Activated CD8-positive, alpha-beta memory T cell treated with anti-CD3 and anti-CD28 coated beads, Interleukin-2, amount 10 ng/mL, durations not matched to agents 7 days and 5 days (primary cell): Measurements from ENCODE around the gene CYB561D2. TPM values are rescaled to one million over a fixed set of nuclear protein-coding genes. Genes with fewer than 3 reads are reported as not detected.

Source experiments
- ATAC-seq: fragments of 150-1000 bp; cut with Tn5 transposase; one replicate; pipeline ENCODE4 v1.10.0; 2021; ENCODE audit warnings: moderate library complexity
- CTCF ChIA-PET: fragments of 350-600 bp; sonication (Branson Sonifier 250); formaldehyde crosslinking; loops from one replicate; lab custom pipeline; 2021; ENCODE audit warnings: antibody characterized with exemption; lab: Charles Lee
- DNase-seq: peaks from one replicate; pipeline ENCODE4 v3.0.0-alpha.2; 2020
- H3K27ac Mint-ChIP-seq: one replicate; pipeline ENCODE4 v1.8.0; 2021; ENCODE audit warnings: mild to moderate bottlenecking, mixed read lengths
- H3K27me3 Mint-ChIP-seq: one replicate; pipeline ENCODE4 v1.8.0; 2021; ENCODE audit warnings: mixed read lengths
- H3K36me3 Mint-ChIP-seq: one replicate; pipeline ENCODE4 v1.8.0; 2021; ENCODE audit warnings: mild to moderate bottlenecking, mixed read lengths
- H3K4me1 Mint-ChIP-seq: one replicate; pipeline ENCODE4 v1.8.0; 2021; ENCODE audit warnings: mixed read lengths
- H3K4me3 Mint-ChIP-seq: one replicate; pipeline ENCODE4 v1.8.0; 2021; ENCODE audit warnings: mild to moderate bottlenecking, moderate library complexity, mixed read lengths
- H3K9me3 Mint-ChIP-seq: one replicate; pipeline ENCODE4 v1.8.0; 2022; ENCODE audit warnings: low read depth, mixed read lengths
- total RNA-seq, 2 experiments: library from RNA; stranded (reverse); gene quantifications; one replicate each; pipeline ENCODE4 v1.2.3, GENCODE V29; 2021

CYB561D2 gene
- total RNA-seq, 2 experiments from 2014 or later, result 35.1 to 37.7 TPM

- Mint-ChIP-seq H3K27ac (peak overlapping the region; percentile 79), H3K4me1 (peaks cover 4% of the 10 kb centered on the region), H3K36me3 (no peaks in the 10 kb centered on the region), H3K9me3 (no peaks in the 10 kb centered on the region), H3K4me3 (peak overlapping the region; percentile 75), H3K27me3 (no peaks in the 10 kb centered on the region)
- CTCF ChIA-PET, result interaction anchor here (0.9 to 1.3 kb wide), 5 partner anchors 18 to 100 kb away, joined by 3 to 4 read pairs (median 4); partner anchors contain the start of gene ZMYND10
- peak; percentile 97 for DNase-seq
- peak; percentile 99 for ATAC-seq
Measured at GRCh38 chr3:50365080-50365841, 14.6 kb downstream of the CYB561D2 start.

DNA sequence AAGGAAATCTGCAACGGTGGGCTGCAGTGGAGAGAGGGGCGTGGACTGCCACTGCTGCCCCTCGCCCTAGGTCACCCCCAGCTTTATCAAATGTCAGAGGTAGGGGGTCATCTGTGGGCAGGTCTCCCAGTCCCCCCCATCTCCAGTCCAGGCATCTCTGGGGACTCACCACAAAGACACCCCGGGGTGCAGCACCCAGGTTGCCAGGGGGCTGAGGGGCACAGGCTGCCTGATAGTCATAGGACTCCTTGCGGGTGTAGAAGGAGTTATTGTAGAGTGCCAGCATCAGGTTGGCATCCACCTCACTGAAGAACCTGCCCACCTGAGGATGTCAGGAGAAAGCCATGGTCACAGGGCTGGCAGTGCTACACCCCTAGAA, 15.2 kb downstream of the CYB561D2 start:
- H3K27me3 Mint-ChIP-seq, result no peaks in the 10 kb centered on the region
- peaks cover 4% of the 10 kb centered on the region for H3K4me1 Mint-ChIP-seq
- H3K9me3 Mint-ChIP-seq, result no peaks in the 10 kb centered on the region
- CTCF ChIA-PET, result interaction anchor here (0.9 to 1.5 kb wide), 5 partner anchors 19 to 177 kb away, joined by 3 to 4 read pairs (median 4); partner anchors contain the start of gene ZMYND10
- ATAC-seq, result no peak
- DNase-seq, result no peak
- H3K36me3 Mint-ChIP-seq, result no peaks in the 10 kb centered on the region
- peak overlapping the region; percentile 79 for H3K27ac Mint-ChIP-seq
- H3K4me3 Mint-ChIP-seq, result peak overlapping the region; percentile 75

DNA sequence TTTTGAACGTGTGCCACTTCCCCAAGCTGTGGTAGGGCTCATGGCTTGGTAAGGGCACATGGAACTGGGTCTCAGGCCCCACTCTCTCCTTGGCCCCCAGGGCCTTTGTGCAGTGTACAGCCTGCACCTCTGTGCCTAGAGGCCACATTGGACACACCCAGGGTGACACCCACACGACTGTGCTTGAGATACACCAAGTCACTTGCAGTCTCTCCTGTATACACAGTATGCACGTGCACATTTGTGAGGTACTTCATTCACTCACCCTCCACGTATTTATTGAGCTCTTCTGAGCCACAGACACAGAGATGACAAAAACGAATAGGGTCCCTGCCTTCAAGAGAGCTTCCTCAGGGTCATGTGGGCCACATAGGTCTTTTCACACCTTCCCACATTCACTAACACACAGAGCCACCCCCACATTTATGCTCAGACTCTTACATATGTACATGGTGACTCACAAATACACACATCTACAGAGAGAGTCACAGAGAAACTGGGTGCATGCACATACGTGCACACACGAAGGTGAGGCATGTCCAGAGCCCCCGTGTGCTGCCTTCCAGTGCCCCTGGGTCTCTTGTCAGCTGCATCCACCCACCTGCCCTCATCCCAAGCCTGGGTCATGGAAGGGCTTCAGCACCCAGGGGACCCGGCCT, 18.5 kb downstream of the CYB561D2 start:
- no peaks in the 10 kb centered on the region for H3K27me3 Mint-ChIP-seq
- peaks cover 4% of the 10 kb centered on the region for H3K4me1 Mint-ChIP-seq
- H3K36me3 Mint-ChIP-seq, result no peaks in the 10 kb centered on the region
- ATAC-seq (no peak), DNase-seq (no peak)
- no peaks in the 10 kb centered on the region for H3K9me3 Mint-ChIP-seq
- H3K27ac Mint-ChIP-seq, result no peak overlapping the region
- no peak overlapping the region for H3K4me3 Mint-ChIP-seq
- CTCF ChIA-PET, result no interaction called here

- Mint-ChIP-seq H3K36me3 (no peaks in the 10 kb centered on the region), H3K9me3 (no peaks in the 10 kb centered on the region), H3K27me3 (no peaks in the 10 kb centered on the region), H3K4me1 (peaks cover 2% of the 10 kb centered on the region), H3K4me3 (no peak overlapping the region), H3K27ac (no peak overlapping the region)
- CTCF ChIA-PET, result interaction anchor here (0.8 to 2.0 kb wide), 2 partner anchors 153 to 172 kb away, joined by 3 to 9 read pairs; no protein-coding TSS in a partner anchor
- DNase-seq (no peak), ATAC-seq (no peak)
Measured at GRCh38 chr3:50370594-50370993, 19.9 kb downstream of the CYB561D2 start.

- H3K27ac Mint-ChIP-seq, result no peak overlapping the region
- CTCF ChIA-PET, result interaction anchor here (0.8 to 2.0 kb wide), 2 partner anchors 153 to 171 kb away, joined by 3 to 9 read pairs; no protein-coding TSS in a partner anchor
Measured at GRCh38 chr3:50371133-50371685, 20.5 kb downstream of the CYB561D2 start.

GRCh38 chr3:50372349-50372748, 21.7 kb downstream of the CYB561D2 start:
- CTCF ChIA-PET, result no interaction called here
- ATAC-seq, result no peak
- H3K9me3 Mint-ChIP-seq, result no peaks in the 10 kb centered on the region
- no peak overlapping the region for H3K27ac Mint-ChIP-seq
- H3K36me3 Mint-ChIP-seq, result no peaks in the 10 kb centered on the region
- H3K4me1 Mint-ChIP-seq, result no peaks in the 10 kb centered on the region
- no peak overlapping the region for H3K4me3 Mint-ChIP-seq
- H3K27me3 Mint-ChIP-seq, result no peaks in the 10 kb centered on the region
- no peak for DNase-seq

More at GRCh38 chr3:50371133-50371685, 20.5 kb downstream of the CYB561D2 start:
- no peak overlapping the region for H3K4me3 Mint-ChIP-seq
- H3K36me3 Mint-ChIP-seq, result no peaks in the 10 kb centered on the region
- no peaks in the 10 kb centered on the region for H3K27me3 Mint-ChIP-seq
- ATAC-seq (no peak), DNase-seq (no peak)
- no peaks in the 10 kb centered on the region for H3K9me3 Mint-ChIP-seq
- H3K4me1 Mint-ChIP-seq, result no peaks in the 10 kb centered on the region

DNA sequence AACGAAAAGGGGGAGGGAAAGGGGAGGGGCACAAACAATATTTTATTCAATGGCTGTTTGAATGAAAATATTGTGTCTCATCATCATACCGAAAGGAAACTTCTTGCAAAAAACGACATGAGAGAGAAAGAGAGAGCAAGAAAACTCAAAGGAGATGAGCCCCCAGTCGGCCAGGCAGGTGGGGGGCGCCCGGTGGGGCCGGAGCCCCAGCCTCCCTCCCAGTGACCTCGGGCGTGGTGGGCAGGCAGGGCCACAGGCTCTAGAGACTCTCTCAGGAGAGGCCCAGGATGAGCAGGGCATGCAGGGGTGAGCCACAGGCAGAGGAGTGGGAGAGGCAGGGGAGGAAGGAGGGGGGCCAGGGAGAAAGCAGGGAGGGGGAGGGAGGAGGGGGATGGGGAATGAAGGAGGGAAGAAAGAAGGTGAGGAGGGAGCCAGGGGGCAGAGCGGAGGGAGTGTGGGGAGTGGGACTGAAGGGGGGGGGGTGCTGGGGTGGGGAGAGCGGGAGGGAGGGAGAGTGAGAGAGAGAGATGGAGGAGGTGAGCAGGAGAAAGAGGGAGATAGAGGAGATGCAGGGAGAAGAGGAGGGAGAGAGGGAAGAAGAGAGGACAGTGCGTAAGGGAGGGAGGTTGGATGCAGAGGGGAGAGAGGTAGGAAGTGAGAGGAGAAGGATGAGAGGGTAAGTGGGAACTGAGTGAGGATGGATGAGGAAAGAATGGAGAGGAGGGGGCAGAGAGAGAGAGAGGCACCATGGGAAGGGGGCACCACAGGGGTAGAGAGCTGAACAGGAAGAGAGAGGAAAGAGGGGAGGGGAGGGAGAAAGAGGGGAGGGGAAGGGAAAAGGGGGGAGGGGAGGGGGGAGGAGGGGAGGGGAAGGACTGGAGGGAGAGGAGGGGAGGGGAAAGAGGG, 22.7 kb downstream of the CYB561D2 start:
- DNase-seq (no peak), ATAC-seq (no peak)
- CTCF ChIA-PET, result no interaction called here
- Mint-ChIP-seq H3K4me1 (no peaks in the 10 kb centered on the region), H3K27me3 (no peaks in the 10 kb centered on the region), H3K4me3 (no peak overlapping the region), H3K36me3 (no peaks in the 10 kb centered on the region), H3K27ac (no peak overlapping the region), H3K9me3 (no peaks in the 10 kb centered on the region)

GRCh38 chr3:50374363-50375257, 23.9 kb downstream of the CYB561D2 start:
- H3K4me1 Mint-ChIP-seq, result no peaks in the 10 kb centered on the region
- no peak for DNase-seq
- no peaks in the 10 kb centered on the region for H3K9me3 Mint-ChIP-seq
- H3K36me3 Mint-ChIP-seq, result no peaks in the 10 kb centered on the region
- CTCF ChIA-PET, result no interaction called here
- no peak for ATAC-seq
- H3K27me3 Mint-ChIP-seq, result no peaks in the 10 kb centered on the region
- no peak overlapping the region for H3K27ac Mint-ChIP-seq
- H3K4me3 Mint-ChIP-seq, result no peak overlapping the region

DNA sequence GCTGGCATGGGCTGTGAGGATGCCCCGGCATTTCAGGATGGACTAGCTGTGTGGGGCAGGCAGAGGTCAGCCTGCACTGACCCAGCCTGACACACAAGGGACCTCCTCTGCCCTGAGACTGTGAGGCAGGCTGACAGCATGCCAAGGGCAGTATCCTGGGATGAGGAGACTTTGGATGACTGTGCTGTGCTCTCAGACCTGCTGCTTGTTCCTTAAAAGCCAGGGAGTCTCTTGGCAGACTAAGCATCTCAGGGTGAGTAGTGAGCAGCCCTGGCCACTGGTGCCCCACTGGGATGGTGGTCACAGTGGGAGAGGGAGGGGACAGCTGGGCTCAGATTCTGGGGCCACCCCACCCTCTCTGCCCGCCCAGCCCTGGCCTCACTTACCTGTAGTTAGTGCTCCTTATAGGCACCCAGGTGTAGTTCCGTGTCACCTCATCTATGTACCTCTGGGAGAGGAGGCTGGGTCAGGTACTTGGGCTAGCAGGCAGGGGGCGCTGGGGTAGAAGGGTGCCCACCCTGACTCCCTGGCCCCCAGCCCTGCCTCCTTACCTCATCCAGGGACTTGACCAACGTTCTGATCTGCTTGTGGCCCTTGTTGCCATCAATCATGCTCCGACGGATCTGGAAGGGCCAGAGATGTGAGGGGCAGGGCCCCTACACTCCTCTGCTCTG, 24.7 kb downstream of the CYB561D2 start:
- H3K4me3 Mint-ChIP-seq, result no peak overlapping the region
- DNase-seq (no peak), ATAC-seq (no peak)
- H3K4me1 Mint-ChIP-seq, result no peaks in the 10 kb centered on the region
- CTCF ChIA-PET, result no interaction called here
- H3K36me3 Mint-ChIP-seq, result no peaks in the 10 kb centered on the region
- no peaks in the 10 kb centered on the region for H3K27me3 Mint-ChIP-seq
- H3K27ac Mint-ChIP-seq, result no peak overlapping the region
- no peaks in the 10 kb centered on the region for H3K9me3 Mint-ChIP-seq

DNA sequence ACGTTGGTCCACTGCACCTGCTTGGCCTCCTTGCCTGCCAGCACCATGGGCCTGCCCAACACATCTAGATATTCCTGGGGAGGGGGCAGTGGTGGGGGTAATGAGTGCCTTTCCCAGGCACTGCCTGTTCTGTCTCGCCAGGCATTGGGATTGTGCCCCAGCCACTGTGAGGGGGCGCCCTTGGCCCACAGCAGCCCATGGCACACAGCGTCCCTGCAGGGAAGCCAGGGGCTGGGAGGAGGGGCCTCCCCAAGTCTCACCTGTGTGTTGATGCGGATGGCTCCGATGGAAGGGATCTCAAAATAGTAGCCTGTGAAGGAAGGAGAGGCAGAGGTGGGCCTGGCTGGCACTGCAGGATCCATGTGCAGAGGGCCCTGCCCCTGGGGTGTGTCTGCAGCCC, 27.4 kb downstream of the CYB561D2 start:
- ATAC-seq, result no peak
- Mint-ChIP-seq H3K4me3 (no peak overlapping the region), H3K4me1 (no peaks in the 10 kb centered on the region), H3K9me3 (no peaks in the 10 kb centered on the region), H3K27me3 (no peaks in the 10 kb centered on the region), H3K27ac (no peak overlapping the region), H3K36me3 (no peaks in the 10 kb centered on the region)
- CTCF ChIA-PET, result no interaction called here
- DNase-seq, result no peak

GRCh38 chr3:50378757-50379156, 28.1 kb downstream of the CYB561D2 start:
- Mint-ChIP-seq H3K36me3 (no peaks in the 10 kb centered on the region), H3K27me3 (no peaks in the 10 kb centered on the region), H3K4me1 (no peaks in the 10 kb centered on the region), H3K9me3 (no peaks in the 10 kb centered on the region), H3K4me3 (no peak overlapping the region), H3K27ac (no peak overlapping the region)
- DNase-seq (no peak), ATAC-seq (no peak)
- CTCF ChIA-PET, result no interaction called here
